ENCODE measurements around the gene MVK.
"Not testable (repeated sequence)": the region's sequence is repeated elsewhere in the genome, so short reads cannot be mapped to it uniquely, and the experiment has no call there.

MVK gene

DNA sequence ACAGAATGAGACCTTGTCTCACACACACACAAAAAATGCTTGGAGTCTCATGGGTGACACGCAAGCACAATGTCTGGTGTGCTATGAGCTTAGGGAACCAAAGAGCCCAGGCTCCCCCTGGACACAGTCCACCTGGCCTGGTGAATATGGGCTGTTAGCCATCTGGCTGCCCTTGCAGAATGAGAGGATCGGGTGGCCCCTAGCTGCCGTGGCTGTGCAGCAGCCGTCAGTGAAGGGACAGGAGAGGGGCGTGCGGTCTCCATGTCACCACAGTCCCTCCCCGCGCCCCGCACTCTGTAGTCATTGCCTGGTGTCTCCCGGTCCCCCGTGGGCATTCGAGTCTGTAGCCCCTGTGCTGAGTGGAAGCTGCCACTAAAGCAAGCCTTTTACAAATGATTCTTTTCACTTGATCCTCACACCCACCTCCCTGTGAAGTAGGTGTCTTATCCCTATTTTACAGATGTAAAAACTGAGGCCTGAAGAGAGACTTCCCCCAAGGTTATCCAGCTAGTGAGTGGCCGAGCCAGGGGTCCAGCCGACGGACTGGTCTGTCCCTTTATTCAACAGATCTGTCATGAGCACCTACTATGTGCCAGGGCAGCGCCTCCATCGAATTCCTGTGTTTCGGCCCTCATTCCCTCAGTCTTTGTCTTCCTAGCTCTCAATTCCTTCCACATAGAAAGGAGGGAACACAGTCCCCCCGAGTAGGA is 18.8 kb downstream of the MVK start:
- no peak for DNase-seq

DNA sequence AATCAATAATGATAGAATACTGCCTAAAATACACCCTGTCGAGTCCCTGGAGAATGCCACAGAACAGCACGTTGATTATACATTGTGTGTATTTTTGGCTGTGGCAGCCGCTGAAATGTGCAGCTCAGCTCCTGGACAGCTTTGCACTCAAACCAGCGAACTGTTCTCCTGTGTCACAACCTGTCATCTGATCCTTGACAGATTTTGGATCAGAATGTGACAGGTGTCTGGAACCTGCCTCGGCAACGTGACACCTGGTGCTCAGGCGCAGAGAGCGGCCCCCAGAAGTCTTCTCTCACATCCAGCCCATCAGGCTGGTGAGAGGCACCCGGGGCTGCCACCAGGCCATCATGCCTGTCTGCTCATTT is 19.3 kb downstream of the MVK start:
- no peak for DNase-seq

DNA sequence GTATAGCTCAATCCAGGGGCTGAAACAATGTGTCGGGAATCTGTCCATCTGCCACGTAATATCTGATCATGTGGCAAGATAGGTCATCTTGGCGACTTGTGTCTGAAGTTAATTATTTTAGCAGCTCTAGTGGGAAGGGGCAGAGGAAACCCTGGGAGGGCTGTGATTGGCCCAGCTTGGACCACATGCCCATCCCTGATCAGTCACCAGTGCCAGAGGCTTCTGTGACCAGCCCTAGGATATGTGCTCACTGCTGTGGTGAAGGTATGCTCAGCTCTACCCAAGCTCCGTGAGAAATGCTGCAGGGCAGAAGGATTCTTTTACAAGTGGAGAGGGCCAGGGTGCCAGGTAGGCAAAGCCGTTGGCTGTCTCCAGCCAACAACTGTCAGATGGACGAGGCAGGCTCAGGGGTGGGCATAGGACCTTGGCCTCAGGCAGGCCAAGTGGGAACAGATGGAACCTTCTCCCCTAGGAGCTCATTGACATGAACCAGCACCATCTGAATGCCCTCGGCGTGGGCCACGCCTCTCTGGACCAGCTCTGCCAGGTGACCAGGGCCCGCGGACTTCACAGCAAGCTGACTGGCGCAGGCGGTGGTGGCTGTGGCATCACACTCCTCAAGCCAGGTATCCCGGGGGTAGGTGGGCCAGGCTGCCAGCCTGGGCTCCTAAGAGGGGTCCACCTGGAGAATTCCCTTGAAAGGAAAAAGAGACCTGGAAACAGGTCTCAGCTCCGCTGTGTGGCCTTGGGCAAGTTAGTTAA is 21.1 kb downstream of the MVK start:
- no peak for DNase-seq

DNA sequence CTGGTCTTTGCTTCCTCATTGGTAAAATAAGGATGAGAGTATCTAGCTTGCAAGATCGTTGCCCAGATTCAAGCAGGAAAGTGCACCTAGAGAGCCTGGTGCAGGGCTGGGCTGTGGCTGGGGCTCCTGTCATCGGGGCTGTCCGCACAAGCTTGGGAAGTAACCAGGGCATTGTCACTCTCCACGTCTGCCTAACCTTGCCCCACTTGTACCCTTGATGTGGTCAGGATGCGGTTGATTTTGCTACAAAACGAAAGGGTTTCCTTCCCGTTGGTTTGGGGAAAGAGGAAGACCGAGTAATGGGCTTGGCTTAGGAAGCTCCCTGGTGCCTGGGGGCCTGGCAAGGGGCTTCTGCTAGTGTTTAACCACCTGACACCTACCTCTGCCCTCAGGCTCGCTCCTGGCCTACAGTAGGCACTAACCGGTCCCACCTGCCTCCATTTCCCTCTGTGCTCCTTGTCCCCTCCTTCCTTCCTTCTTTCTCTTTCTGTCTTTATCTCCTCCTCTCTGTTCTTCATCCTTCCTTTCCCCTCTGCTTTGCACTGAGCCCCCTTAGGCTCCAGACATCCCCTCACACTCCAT is 21.8 kb downstream of the MVK start:
- peak; percentile 27 for DNase-seq

DNA sequence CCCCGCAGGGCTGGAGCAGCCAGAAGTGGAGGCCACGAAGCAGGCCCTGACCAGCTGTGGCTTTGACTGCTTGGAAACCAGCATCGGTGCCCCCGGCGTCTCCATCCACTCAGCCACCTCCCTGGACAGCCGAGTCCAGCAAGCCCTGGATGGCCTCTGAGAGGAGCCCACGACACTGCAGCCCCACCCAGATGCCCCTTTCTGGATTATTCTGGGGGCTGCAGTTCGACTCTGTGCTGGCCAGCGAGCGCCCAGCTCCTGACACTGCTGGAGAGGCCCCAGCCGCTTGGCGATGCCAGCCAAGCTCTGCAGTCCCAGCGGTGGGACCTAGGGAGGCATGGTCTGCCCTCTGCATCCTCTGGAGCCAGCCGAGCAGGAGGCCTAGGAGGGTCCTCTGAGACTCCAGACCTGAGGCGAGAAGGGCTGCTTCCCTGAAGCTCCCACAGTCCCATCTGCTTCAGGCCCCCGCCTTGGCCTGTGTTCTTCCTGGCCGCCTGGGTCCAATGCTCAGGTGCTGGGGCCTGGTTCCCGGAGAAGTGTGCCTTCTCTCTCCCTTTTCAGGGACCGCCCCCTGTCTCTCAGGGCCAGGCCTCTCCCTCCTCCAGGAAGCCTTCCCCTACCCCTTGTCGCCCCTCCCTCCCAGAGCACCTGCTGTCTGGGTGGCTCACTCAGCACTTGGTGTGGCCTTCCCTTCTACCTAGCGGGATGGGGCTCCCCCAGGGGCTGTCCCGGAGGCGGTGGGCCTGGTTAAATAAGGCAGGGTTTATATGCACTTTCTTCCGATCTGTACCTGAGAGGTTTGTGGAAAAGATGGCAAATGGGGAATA is 23.0 kb downstream of the MVK start:
- no peak for DNase-seq

DNA sequence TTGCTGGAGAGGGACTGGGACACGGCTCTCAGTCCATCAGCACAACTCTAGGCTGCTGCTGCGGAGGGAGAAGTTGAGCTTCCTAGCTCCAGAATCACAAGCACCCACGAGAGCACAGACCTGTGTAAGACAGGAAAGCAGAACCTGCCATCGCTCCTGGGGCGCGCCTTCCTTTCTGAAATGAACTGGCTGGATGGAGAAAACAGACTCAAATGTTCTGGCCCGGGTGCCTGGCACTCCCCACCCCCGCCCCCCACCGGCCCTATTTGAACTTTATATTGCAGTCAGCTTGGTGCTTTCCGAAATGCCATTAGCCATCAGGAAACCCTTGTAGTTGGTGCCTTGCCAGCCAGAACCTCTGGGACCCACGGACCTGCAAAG is 23.8 kb downstream of the MVK start:
- DNase-seq, result no peak

DNA sequence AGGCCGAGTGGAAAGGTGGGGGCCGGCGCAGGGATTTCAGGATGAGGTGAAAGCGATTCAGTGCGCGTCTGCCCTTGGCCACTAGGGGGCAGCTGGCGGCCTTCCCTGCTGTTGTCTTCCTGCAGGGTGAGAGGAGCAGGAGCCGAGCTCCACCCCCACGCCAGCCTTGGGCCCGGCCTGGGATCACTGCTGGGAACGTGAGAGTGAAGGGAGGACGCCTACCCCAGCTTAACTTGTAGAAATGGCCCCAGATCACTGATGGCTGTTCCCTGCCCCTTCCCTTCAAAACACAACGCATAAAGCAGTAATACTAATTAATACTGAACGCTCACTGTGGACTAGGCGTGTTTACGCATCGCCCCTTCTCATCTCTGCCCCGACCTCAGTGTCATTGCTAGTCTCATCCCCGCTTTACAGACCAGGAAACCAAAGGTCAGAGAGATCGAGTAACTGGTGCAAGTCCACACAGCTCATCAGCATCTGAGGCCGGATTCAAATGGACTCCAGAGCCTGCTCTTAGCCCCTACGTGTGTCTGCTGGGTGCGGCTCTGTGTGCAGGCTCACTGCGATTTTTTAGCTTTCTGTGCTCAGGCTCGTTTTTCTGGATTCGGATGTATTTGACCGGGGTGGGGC is 24.3 kb downstream of the MVK start:
- peak; percentile 41 for DNase-seq

DNA sequence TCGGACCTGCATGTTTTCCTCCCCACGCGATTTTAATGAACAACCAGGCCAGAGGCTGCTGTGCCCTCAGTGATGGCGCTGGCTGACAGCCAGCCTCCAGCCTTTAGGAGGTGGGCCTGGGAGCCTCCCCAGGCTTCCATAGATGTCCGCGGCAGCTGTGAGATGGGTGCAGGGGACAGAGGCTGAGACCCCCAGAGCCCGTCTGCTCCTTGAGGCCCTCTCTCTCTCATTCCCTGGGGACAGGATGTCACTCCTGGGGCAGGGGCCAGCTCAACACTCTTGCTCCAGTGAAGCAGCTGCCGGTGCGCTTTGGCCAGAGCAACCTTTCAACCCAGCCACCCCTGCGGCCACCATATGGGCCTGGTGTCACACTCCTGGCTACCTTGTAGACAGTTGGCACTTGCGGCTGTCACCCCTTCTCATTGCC is 24.8 kb downstream of the MVK start:
- DNase-seq, result no peak

DNA sequence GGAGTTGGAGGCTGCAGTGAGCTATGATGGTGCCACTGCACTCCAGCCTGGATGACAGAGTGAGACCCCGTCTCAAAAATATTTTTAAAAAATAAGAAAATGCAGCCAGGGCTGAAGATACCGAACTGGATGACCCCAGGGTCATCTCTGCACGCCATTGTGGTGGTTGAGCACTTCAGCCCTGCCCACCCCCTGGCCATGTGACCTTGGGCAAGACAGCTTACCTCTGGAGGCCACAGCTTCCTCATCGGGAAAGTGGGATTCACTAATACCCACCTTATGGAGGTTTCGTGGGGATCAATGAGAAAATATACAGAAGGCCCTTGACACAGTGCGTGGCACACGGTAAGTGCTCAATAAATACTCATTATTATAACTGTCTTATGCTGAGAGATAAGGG is 25.5 kb downstream of the MVK start:
- DNase-seq, result no peak

DNA sequence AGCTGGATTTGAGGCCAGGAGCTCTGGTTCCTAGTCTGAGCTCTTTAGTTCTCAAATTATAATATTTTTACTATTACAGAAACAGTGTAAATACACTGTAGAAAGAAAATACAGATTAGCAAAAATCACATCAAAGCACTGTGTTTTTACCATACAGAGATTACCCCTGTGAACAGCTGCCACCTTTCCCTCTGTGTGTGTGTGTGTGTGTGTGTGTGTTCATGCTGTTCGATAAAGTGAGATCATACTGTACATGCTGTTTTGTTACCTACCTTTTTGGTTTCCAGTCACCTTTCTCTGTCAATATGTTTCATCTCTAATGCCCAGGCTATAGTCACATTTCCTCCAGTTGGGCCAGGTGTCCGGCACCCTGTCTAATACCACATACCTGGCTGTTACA is 26.9 kb downstream of the MVK start:
- DNase-seq, result no peak

DNA sequence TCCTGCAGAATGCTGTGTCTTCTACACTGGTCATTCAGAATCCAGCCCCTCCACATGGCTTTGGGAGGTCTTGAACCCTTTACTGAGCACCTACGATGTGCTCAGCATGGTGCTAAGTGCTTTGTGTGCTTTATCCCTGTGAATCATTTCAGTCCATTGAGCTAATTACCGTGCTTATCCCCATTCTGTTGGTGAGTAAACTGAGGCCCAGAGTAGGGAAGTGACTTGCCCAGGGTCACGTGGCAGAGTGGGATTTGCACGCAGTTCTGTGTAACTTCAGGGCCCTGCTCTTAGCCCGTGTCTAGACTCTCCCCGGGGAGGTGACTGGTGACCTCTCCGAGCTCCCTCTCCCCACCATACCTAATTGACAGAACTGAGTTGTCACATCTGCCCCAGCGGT is 27.4 kb downstream of the MVK start:
- no peak for DNase-seq

DNA sequence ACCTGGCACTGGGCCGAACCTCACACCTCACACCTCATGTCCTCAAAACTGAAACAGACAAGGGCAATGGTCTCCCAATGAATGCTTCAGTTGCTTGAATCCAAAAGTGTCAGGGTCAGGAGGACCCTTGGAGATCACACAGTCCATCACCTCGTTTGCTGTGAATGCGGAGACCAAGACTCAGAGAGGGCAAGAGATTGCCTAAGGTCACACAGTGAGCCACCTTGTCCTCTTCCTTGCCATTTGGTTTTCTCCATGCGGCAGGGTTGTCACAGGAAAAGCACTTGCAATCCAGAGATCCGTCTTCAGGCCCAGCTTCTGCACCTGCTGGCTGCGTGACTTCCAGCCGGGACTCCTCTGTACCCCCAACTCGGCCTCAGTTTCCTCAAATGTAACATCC is 28.0 kb downstream of the MVK start:
- no peak for DNase-seq

DNA sequence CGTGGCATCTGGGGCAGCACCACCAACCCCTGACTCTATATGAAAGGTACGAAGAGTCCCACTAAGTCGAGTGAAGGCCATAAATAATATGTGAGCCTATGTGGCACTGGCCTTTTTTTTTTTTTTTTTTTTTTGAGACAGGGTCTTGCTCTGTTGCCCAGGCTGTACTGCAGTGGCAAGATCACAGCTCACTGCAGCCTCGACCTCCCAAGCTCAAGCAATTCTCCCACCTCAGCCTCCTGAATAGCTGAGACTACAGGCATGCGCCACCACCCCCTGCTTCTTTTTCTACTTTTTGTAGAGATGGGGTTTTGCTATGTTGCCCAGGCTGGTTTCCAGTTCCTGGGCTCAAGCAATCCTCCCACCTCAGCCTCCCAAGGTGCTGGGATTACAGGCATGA is 28.5 kb downstream of the MVK start:
- DNase-seq, result not testable (repeated sequence)

DNA sequence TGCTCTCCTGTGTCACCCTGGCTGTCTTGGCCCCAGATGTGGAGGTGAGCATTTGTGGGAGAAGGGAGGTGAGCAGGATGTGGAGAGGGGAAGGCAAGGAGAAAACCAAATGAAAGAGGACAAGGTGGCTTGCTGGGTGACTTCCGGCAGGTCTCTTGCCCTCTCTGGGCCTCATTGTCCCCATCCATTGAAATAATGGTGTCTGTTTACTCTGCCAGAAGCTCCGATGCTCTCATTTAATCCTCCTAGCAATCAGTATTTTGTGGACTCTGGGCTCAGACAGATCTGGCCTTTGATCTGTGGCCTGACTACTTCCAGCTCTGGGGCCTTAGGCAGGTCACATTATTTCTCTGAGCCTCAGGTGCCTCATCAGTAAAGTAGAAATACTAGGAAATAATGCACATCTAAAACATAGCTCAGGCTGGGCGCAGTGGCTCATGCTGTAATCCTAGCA is 30.6 kb downstream of the MVK start:
- DNase-seq, result no peak

DNA sequence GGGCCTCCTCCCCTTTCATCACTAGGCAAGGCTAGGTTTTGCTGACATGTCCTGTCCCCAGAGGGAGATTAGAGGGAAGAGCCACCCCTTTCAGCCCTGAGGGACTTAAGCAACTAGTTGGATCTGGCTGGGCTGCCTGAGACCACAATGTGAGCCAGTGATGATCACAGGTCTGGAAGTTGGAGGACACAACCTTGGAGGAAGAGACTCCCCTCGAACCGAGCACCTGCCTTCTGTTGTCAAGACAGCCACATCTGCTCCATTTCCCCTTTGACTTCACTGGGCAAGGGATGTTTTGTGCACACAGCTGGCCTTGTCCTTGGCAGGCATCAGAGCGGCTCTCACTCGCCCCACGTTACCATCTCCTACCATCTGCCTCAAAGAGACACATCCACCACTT is 31.4 kb downstream of the MVK start:
- no peak for DNase-seq

DNA sequence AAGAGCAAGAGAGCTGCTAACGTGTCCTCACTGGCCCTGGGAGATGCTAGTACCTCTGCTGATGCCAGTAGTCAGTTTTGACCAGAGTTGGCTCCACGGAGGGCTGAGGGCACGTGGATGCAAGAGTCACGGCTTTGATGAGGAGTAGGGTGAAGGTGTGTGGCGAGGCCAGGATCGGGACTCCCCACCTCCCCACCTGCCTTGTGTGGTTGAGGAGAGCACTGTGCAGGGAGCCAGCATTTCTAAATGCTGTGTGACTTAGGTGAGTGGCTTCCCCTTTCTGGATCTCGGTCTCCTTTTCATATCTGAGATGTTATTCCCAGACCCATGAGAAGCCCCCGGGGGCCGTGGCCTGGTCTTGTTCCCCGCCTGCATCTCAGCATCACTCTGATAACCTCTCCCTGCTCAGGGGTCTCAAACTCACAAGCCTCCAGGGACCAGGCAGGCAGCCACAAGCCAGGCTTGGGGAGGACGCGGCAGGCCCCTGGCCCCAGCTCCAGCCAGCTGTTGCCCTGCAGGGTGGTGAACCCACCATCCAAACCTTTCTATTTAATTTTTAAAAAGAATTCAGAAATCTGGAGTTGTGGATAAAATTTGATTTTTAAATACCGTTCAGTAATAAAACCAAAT is 32.1 kb downstream of the MVK start:
- no peak for DNase-seq

DNA sequence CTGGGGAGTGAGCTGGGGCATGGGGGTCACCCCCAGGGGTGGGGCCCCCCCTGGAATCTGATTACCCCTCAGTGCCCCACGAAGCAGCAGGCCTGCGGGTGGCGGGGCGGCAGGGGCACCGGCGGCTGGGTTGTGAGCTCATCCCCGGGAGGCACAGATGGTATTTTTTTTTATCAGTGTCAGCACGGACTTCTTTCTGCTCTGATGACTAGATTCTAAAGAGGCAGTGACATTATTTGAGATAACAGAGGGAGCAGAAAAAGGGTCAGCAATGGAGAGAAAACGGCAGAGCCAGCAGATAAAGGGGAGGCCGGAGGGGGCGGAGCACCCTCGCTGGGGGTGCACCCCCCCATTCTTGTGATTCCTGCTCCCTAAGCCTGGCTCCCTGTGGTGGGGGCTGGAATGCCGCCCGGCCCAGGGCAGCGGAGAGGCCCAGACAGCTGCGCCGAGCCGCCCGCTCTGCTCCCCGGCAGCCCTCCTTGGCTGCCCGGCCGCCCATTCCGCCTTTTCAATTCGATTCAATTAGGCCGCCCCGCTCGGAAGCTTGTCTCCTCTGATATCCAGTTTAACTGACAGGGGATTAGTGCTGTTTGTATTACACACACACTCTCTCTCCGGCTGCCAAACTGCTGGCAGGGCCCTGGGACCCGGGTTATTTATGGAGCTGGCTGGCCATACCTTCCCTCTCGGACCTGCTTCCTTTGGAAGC is 32.9 kb downstream of the MVK start:
- DNase-seq, result no peak

DNA sequence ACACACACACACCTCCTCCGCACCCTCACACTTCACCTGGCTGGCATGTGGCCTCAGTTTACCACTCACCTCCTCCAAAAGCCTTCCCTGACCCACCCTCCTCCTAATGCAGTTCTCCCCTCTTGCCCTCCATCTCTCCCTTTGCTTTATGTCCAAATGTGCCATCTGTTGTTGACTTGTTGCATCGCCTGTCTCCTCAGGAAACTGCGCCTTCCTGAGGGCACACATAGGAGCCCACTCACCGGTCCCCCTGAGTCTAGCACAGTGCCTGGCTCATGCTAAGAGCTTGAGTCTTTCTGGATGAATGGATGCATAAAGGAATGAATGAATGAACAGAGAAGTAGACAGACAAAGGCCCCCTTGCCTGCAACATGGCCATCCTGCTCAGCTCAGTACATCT is 34.0 kb downstream of the MVK start:
- no peak for DNase-seq

DNA sequence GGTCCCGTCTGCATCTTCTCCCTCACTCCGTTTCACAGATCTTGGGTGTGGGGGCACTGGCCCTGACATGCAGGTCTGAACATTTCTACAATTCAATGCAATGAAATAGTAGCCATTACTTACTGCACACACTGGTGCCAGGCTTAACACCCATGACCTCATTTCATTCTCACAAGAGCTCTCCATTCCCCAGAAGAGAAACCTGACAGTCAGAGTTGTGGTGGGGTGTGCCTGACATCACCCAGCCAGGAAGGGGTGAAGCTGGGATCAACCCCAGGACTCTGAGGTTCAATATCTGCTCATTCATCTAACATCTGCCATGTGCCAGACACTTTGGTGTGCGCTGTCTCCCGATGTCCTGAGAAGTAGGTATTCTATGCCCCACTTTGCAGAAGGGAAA is 34.7 kb downstream of the MVK start:
- no peak for DNase-seq

DNA sequence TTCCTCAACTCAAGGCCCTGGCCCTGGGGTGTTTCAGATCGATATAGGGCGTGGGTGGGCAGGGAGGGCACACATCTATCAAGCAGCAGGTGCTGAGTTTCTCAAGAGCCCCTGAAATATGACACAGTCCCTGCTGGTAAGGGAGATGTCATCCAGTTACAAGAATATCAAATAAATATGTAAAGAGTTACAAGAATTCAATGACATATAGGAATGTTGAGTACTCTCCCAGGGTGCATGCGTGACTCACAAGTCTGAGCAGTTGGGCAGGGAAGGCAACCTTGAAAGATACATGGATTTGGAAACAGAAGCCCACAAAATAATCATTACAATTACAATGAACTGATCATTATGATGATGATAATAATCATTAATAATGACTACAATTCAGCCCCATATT is 35.2 kb downstream of the MVK start:
- DNase-seq, result no peak

DNA sequence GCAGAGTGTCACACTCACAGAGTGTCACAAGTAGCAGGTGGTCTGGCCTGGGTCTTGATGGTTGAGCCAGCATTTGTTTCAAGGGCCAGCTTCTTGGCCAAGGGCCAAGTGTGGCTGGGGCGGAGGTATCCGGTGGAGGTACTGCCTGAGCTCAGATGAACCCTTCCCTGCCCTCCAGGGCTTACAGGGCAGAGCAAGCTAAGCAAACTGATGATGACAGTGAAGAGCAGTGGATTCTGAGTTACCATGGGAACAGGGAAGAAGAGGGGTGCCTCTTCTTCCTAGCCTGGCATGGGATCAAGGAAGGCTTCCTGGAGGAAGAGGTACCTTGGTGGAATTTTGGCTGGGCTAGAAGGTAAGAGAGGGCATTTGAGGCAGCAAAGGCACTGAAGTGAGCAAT is 35.7 kb downstream of the MVK start:
- DNase-seq, result no peak

DNA sequence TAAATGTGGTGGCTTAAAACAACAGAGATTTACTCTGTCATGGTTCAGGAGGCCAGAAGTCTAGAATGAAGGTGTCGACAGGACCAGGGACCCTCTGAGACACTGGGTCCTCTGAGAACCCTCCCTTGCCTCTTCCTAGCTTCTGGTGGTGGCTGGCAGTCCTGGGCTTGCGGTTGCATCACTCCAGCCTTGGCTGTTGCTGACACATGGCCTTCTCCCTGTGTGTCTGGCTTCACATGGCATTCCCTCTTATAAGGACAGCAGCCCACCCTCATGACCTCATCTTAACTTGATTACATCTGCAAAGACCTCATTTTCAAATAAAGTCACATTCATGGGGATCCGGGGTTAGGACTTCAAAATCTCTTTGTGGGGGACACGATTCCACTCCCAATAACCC is 36.9 kb downstream of the MVK start:
- DNase-seq, result no peak

Data from CD4-positive, alpha-beta T cell treated with Interleukin-15 for 1 hour (primary cell).